Stimulated activated CD4-positive, alpha-beta T cell treated with anti-CD3 and anti-CD28 coated beads, Interleukin-1b, Interleukin-23, amount 100 ng/mL, for 1 hour (primary cell): ENCODE measurements around the gene GOSR2.
"Not testable (repeated sequence)": the region's sequence is repeated elsewhere in the genome, so short reads cannot be mapped to it uniquely, and the experiment has no call there.

Source experiments
- DNase-seq, 2 donors: peaks; one replicate each; pipeline ENCODE4 v3.0.0-alpha.2; 2020; ENCODE audit warnings: low read depth in 2 of 2

Gene GOSR2

GRCh38 chr17:46930051-46930450 is 7.1 kb downstream of the GOSR2 start:
- no peak for DNase-seq

- no peak for DNase-seq
These were observed 8.6 kb downstream of the GOSR2 start for GRCh38 chr17:46931596-46931995.

GRCh38 chr17:46935658-46936266 is 12.8 kb downstream of the GOSR2 start:
- DNase-seq, result no peak

GRCh38 chr17:46940692-46941404 is 17.9 kb downstream of the GOSR2 start:
- peak; percentile 32 to 38 for DNase-seq

GRCh38 chr17:46942441-46943217 is 19.7 kb downstream of the GOSR2 start:
- peak in 1 of 2 donors; percentile 33 for DNase-seq

- DNase-seq, result no peak
These were observed 20.2 kb downstream of the GOSR2 start for GRCh38 chr17:46943218-46943500.

GRCh38 chr17:46943501-46944393 is 20.8 kb downstream of the GOSR2 start:
- DNase-seq, result no peak

GRCh38 chr17:46944931-46945330 is 22.0 kb downstream of the GOSR2 start:
- no peak for DNase-seq

GRCh38 chr17:46947216-46947615 is 24.3 kb downstream of the GOSR2 start:
- no peak for DNase-seq

- no peak for DNase-seq
These were observed 25.6 kb downstream of the GOSR2 start for GRCh38 chr17:46948544-46948943.

GRCh38 chr17:46949291-46950174 is 26.6 kb downstream of the GOSR2 start:
- DNase-seq, result no peak

GRCh38 chr17:46950342-46950996 is 27.5 kb downstream of the GOSR2 start:
- DNase-seq, result no peak

- DNase-seq, result no peak
These were observed 28.1 kb downstream of the GOSR2 start for GRCh38 chr17:46950997-46951621.

- DNase-seq, result no peak
These were observed 28.7 kb downstream of the GOSR2 start for GRCh38 chr17:46951706-46952105.

- no peak for DNase-seq
These were observed 29.2 kb downstream of the GOSR2 start for GRCh38 chr17:46952115-46952514.

GRCh38 chr17:46953191-46953590 is 30.2 kb downstream of the GOSR2 start:
- DNase-seq, result not testable (repeated sequence)

GRCh38 chr17:46958041-46958591 is 35.2 kb downstream of the GOSR2 start:
- DNase-seq, result no peak

- DNase-seq, result no peak
These were observed 37.2 kb downstream of the GOSR2 start for GRCh38 chr17:46960152-46960551.

GRCh38 chr17:46962374-46962790 is 39.4 kb downstream of the GOSR2 start:
- DNase-seq, result no peak

- DNase-seq, result no peak
These were observed 40.6 kb downstream of the GOSR2 start for GRCh38 chr17:46963571-46963970.
